HG03159 (cell line): ENCODE results near the gene HMCN2.

Source experiments
- ATAC-seq: cut with Tn5 transposase; IDR thresholded peaks from one replicate; pipeline ENCODE4 v1.9.1; 2021; ENCODE audit warnings: mild to moderate bottlenecking, moderate library complexity; ENCODE audit not compliant: unreplicated experiment

Gene HMCN2

DNA sequence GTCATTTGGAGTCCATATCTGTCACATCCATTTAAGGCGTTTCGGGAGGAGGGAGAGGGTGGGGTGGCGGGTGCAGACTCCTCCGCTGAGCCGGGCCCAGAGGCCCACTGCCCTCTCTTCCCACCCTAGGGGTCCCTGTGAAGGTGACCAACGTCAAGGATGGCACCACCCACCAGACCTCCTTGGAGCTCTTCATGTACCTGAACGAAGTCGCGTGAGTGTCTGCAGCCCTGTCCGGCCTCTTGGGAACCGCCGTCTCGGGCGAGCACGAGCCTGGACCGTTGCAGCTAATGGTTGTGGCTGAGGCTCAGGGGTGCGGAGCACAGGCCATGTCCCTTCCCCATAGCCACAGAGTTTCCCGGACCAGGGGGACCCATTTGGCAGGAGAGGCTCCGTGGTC is 214.0 kb downstream of the HMCN2 start:
- ATAC-seq, result no peak

DNA sequence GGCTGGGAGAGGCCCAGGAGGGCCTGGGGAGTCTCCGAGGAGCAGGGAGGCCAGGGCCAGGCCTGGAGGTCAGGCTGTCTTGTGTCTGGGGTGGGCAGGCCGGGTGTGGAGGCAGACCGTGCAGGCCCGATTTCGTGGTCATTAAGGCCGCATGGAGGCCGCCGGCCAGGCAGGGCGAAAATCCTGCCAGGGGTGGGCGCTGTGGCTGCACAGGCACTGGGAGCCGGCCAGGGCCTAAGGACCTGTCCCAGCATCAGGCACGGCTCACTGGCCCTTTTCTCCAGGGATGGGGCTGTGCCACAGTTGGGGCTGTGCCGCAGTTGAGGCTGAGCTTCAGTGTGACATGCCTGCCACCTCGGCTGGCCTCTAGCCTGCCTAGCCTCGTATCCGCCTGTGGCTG is 215.1 kb downstream of the HMCN2 start:
- ATAC-seq, result no peak

DNA sequence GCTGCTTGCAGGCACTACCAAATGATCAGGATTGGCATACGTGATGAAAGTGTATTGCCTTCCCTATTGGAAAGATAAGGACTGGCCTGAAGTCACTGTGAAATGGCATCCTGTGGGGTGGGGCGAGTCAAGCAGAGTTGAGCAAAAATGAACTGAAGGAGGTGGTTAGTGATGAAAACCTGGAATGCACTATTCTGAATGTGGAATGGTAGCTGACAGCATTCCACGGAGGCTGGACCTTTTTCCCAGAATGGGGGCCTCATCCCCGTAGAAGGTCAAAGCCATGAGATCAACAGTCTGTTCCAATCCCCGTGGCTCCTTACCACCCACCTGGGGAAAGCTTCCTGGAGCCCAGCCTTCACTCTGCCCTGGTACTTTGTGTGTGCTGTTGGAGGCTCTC is 216.9 kb downstream of the HMCN2 start:
- ATAC-seq, result no peak

DNA sequence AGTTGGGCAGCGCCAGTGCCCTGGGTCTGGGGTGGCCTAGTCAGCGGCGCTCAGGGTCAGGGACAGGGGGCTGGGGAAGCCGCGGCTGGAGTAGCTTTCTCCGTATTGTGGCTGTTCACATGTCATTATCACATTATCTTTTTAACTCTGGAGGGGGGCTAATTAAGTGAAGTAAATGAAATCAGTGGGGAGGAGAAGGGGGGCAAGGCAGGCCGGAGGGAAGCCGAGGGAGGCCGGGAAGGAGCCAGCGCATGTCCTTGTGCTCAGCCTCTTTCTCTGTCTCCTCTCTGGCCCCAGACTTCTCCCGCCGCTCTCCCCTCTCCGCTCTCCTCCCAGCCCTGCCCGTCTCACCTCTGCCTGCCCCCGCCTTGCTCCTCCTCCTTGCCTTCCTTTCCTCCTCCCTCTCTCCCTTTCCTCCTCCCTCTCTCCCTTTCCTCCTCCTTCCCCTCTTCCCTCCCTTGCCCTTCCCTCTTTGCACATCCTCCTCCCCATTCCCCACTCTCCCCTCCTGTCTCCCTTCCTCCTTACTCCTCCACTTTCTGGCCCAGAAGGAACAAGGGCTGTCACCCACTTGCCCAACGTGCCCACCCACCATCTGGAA is 217.9 kb downstream of the HMCN2 start:
- ATAC-seq, result no peak
